PC-9 (cell line): ENCODE data around the gene FAM193B. TPM values are rescaled to one million over a fixed set of nuclear protein-coding genes. Genes with fewer than 3 reads are reported as not detected.
A peak's percentile ranks its signal among the peaks of the same experiment; 100 is the strongest.
"Not testable (repeated sequence)": the region's sequence is repeated elsewhere in the genome, so short reads cannot be mapped to it uniquely, and the experiment has no call there.

Experiments
- BruUV-seq: library from RNA; stranded (reverse); fragments of 400-500 nt; replicated peaks from 2 replicates; lab custom pipeline; 2021; lab: Mats Ljungman, UMichigan
- CTCF ChIA-PET: fragments of 300-600 bp; sonication (Branson Sonifier 250); formaldehyde crosslinking; loops from one replicate; lab custom pipeline; 2022; ENCODE audit warnings: antibody characterized with exemption; lab: Charles Lee
- POLR2A ChIA-PET: fragments of 300-600 bp; sonication (Branson Sonifier 250); formaldehyde crosslinking; loops from one replicate; lab custom pipeline; 2022; ENCODE audit warnings: antibody characterized with exemption; ENCODE audit not compliant: unreplicated experiment; lab: Charles Lee
- DNase-seq, 2 experiments: peaks; one replicate each; pipeline versions ENCODE4 v3.0.0 to v3.0.0-alpha.2; 2015 to 2022; ENCODE audit warnings: mixed read lengths in 1 of 2
- H2AFZ ChIP-seq: fragments of 200-600 bp; sonication (generic); 2 replicates; pipeline ENCODE4 v1.8.1; 2017; ENCODE audit warnings: antibody characterized with exemption
- H3F3A ChIP-seq: fragments of 200-600 bp; sonication (generic); 2 replicates; pipeline ENCODE4 v1.8.1; 2017; ENCODE audit warnings: antibody characterized with exemption, mild to moderate bottlenecking, low read depth; ENCODE audit not compliant: insufficient read depth
- H3K27ac ChIP-seq: fragments of 200-600 bp; sonication (generic); 2 replicates; pipeline ENCODE4 v1.6.1; 2016; ENCODE audit warnings: mixed run types
- H3K27me3 ChIP-seq: fragments of 200-600 bp; sonication (generic); 2 replicates; pipeline ENCODE4 v1.6.1; 2016; ENCODE audit warnings: low read depth, mixed run types; ENCODE audit not compliant: insufficient read depth
- H3K36me3 ChIP-seq: fragments of 200-600 bp; sonication (generic); 2 replicates; pipeline ENCODE4 v1.6.1; 2016; ENCODE audit warnings: low read depth, mixed run types
- H3K4me1 ChIP-seq: fragments of 200-600 bp; sonication (generic); replicated peaks from 2 replicates; pipeline ENCODE4 v1.6.1; 2016; ENCODE audit warnings: mixed run types; ENCODE audit not compliant: insufficient read depth
- H3K4me2 ChIP-seq: fragments of 200-600 bp; sonication (generic); 2 replicates; pipeline ENCODE4 v1.6.1; 2017; ENCODE audit warnings: mixed run types
- H3K4me3 ChIP-seq: fragments of 200-600 bp; sonication (generic); 2 replicates; pipeline ENCODE4 v1.6.1; 2016; ENCODE audit warnings: mixed run types
- H3K79me2 ChIP-seq: fragments of 200-600 bp; sonication (generic); 2 replicates; pipeline ENCODE4 v1.6.1; 2017; ENCODE audit warnings: low read depth, mixed run types
- H3K9me2 ChIP-seq: fragments of 200-600 bp; sonication (generic); 2 replicates; pipeline ENCODE4 v1.8.1; 2017; ENCODE audit warnings: mild to moderate bottlenecking; ENCODE audit not compliant: insufficient read depth
- H3K9me3 ChIP-seq: fragments of 200-600 bp; sonication (generic); 2 replicates; pipeline ENCODE4 v1.8.1; 2016; ENCODE audit warnings: low read depth; ENCODE audit not compliant: insufficient read depth
- H4K20me1 ChIP-seq: fragments of 200-600 bp; sonication (generic); 2 replicates; pipeline ENCODE4 v1.8.1; 2017; ENCODE audit not compliant: insufficient read depth
- EZH2 ChIP-seq: fragments of 200-600 bp; sonication (generic); IDR thresholded peaks from 2 replicates; pipeline ENCODE4 v1.8.0; 2017; ENCODE audit warnings: antibody characterized with exemption, low read depth
- intact Hi-C: fragments of 100-400 bp; cut with micrococcal nuclease; formaldehyde crosslinking; loops from one replicate; pipeline ENCODE4 v1.10.0; 2022; ENCODE audit not compliant: unreplicated experiment
- total RNA-seq: library from RNA; stranded (reverse); gene quantifications from 2 replicates; pipeline ENCODE4 v1.2.3, GENCODE V29; 2021
- TF ChIP-seq, protein P1 (sequence below): fragments of 200-600 bp; sonication (generic); conservative IDR thresholded peaks from 2 replicates; pipeline ENCODE4 v1.6.1; 2017; ENCODE audit warnings: mixed run types, antibody characterized with exemption, mild to moderate bottlenecking, moderate library complexity

Gene FAM193B
- total RNA-seq, 1 experiment from 2014 or later, result 70.4 TPM

DNA sequence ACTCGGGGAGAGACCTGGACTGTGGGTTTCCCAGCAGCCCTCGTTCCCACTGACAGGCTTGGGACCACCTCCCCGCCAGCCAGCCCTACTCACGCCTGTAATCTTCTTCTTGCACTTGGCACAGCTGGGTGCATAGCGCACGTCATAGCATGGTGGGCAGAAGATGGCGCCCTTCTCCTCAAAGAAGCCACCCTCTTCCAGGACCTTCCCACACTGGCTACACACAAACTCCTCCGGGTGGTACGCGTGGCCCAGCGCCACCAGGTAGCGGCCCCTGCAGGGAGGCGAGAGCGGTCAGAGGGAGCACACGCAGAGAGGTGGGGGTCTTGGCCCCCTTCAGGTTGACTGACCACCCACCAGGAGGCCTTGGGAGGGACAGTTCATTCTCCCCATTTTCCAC lies 66.4 kb downstream of the FAM193B start:
- H4K20me1 ChIP-seq, result no peaks in the 10 kb centered on the region
- no peak for DNase-seq
- no peak overlapping the region for H3K4me3 ChIP-seq
- peaks cover 12% of the 10 kb centered on the region; the same call in 1 of the 2 replicates for H3F3A ChIP-seq
- ChIA-PET CTCF (no interaction called here), POLR2A (no interaction called here)
- TF ChIP-seq EZH2, result no peak
- TF ChIP-seq, protein P1, sequence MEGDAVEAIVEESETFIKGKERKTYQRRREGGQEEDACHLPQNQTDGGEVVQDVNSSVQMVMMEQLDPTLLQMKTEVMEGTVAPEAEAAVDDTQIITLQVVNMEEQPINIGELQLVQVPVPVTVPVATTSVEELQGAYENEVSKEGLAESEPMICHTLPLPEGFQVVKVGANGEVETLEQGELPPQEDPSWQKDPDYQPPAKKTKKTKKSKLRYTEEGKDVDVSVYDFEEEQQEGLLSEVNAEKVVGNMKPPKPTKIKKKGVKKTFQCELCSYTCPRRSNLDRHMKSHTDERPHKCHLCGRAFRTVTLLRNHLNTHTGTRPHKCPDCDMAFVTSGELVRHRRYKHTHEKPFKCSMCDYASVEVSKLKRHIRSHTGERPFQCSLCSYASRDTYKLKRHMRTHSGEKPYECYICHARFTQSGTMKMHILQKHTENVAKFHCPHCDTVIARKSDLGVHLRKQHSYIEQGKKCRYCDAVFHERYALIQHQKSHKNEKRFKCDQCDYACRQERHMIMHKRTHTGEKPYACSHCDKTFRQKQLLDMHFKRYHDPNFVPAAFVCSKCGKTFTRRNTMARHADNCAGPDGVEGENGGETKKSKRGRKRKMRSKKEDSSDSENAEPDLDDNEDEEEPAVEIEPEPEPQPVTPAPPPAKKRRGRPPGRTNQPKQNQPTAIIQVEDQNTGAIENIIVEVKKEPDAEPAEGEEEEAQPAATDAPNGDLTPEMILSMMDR, result 0 out of 2 replicates have a peak, but pooled peaks have one; percentile 17
- H3K4me1 ChIP-seq, result peaks cover 1% of the 10 kb centered on the region; the same call in 1 of the 2 replicates
- H3K9me3 ChIP-seq, result no peaks in the 10 kb centered on the region
- H3K9me2 ChIP-seq, result no peaks in the 10 kb centered on the region
- no TSS peak for BruUV-seq
- no peak overlapping the region for H3K27ac ChIP-seq
- H2AFZ ChIP-seq, result no peak overlapping the region
- intact Hi-C loops, result no loop called here
- peaks cover 9% of the 10 kb centered on the region for H3K79me2 ChIP-seq
- H3K4me2 ChIP-seq, result no peak overlapping the region
- H3K27me3 ChIP-seq, result no peaks in the 10 kb centered on the region
- H3K36me3 ChIP-seq, result peaks cover 4% of the 10 kb centered on the region; the same call in 1 of the 2 replicates

DNA sequence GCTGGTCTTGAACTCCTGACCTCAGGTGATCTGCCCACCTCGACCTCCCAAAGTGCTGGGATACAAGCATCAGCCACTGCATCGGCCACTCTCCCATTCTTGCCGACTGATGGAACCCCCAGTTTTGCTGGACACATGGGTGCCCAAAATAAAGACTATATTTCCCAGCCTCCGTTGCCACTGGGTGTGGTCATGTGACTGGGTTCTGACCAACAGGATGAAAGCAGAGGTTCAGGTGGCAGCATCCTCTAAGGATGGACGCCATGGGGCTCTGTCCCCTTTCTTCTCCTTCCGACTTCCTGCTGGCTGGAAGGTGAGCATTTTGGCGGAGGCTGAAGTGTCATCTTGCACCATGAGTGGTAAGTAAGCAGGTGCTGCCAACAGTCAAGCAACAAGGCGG lies 67.2 kb downstream of the FAM193B start:
- H3K36me3 ChIP-seq, result peaks cover 4% of the 10 kb centered on the region; the same call in 1 of the 2 replicates
- CTCF ChIA-PET, result no interaction called here
- no peaks in the 10 kb centered on the region for H3K9me3 ChIP-seq
- no peaks in the 10 kb centered on the region for H3K9me2 ChIP-seq
- H2AFZ ChIP-seq, result no peak overlapping the region
- H3K4me1 ChIP-seq, result no peaks in the 10 kb centered on the region
- no peaks in the 10 kb centered on the region for H4K20me1 ChIP-seq
- no peak for DNase-seq
- H3K27me3 ChIP-seq, result no peaks in the 10 kb centered on the region
- TF ChIP-seq, protein P1, result no peak
- no peak for TF ChIP-seq EZH2
- peaks cover 16% of the 10 kb centered on the region; the same call in 1 of the 2 replicates for H3F3A ChIP-seq
- peaks cover under 1% of the 10 kb centered on the region; the same call in 1 of the 2 replicates for H3K79me2 ChIP-seq
- no peak overlapping the region for H3K27ac ChIP-seq
- intact Hi-C loops, result no loop called here
- POLR2A ChIA-PET, result interaction anchor here (0.6 kb wide), 1 partner anchor 8 kb away, joined by 4 read pairs; no protein-coding TSS in a partner anchor
- no peak overlapping the region for H3K4me2 ChIP-seq
- H3K4me3 ChIP-seq, result no peak overlapping the region
- BruUV-seq, result no TSS peak

DNA sequence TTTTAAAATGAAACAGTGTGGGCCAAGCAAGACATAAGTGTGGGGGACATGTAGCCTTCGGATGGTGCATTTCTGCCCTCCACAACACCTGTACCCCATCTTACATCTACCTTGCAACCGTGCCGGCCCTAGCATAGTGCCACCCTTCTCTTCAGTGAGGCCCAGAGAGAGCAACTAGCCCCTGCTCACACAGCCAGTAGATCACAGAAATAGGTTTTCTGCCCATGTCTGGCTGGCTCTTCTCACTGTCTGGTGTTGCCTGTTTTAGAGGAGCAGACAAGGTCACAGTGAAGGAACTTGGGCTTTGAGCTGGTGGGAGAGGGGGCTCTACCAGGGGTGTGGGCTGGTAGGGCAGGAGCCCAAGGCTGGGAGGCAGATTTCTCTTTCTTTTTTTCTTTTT lies 68.1 kb downstream of the FAM193B start:
- Histone ChIP-seq H3K9me3 (no peaks in the 10 kb centered on the region), H3F3A (peaks cover 19% of the 10 kb centered on the region; the same call in 1 of the 2 replicates), H3K27me3 (no peaks in the 10 kb centered on the region), H3K79me2 (no peaks in the 10 kb centered on the region), H3K4me1 (no peaks in the 10 kb centered on the region), H3K27ac (no peak overlapping the region), H3K36me3 (peaks cover 4% of the 10 kb centered on the region; the same call in 1 of the 2 replicates), H3K4me3 (no peak overlapping the region), H3K4me2 (no peak overlapping the region), H3K9me2 (no peaks in the 10 kb centered on the region), H2AFZ (no peak overlapping the region), H4K20me1 (no peaks in the 10 kb centered on the region)
- POLR2A ChIA-PET, result interaction anchor here (0.6 kb wide), 1 partner anchor 9 kb away, joined by 4 read pairs; no protein-coding TSS in a partner anchor
- intact Hi-C loops, result no loop called here
- TF ChIP-seq EZH2, result no peak
- TF ChIP-seq, protein P1, result no peak
- BruUV-seq, result no TSS peak
- CTCF ChIA-PET, result no interaction called here
- no peak for DNase-seq

DNA sequence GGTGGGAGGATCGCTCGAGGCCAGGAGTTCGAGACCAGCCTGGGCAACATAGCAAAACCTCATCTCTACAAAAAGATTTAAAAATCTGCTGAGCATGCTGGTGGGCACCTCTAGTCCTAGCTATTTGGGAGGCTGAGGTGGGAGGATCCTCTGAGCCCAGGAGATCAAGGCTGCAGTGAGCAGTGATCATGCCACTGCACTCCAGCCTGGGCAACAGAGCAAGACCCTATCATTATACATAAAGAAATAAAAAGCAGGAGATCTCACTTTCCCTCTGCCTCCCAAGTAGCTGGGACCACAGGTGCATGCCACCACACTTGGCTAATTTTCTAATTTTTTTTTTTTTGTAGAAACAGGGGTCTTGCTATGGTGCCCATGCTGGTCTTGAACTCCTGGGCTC lies 68.6 kb downstream of the FAM193B start:
- H3K9me2 ChIP-seq, H3K79me2 ChIP-seq, H3K27me3 ChIP-seq, H3K36me3 ChIP-seq, H3K4me2 ChIP-seq, BruUV-seq, H4K20me1 ChIP-seq, H3K4me3 ChIP-seq, intact Hi-C loops, POLR2A ChIA-PET, H3K27ac ChIP-seq, H3K4me1 ChIP-seq, H2AFZ ChIP-seq, DNase-seq, H3K9me3 ChIP-seq: not testable (repeated sequence)
- CTCF ChIA-PET, result interaction anchor here (0.6 kb wide), 1 partner anchor 13 kb away, joined by 3 read pairs; no protein-coding TSS in a partner anchor
- peaks cover 19% of the 10 kb centered on the region; the same call in 1 of the 2 replicates for H3F3A ChIP-seq
